Measurements from ENCODE around the gene SENP2. TPM values are rescaled to one million over a fixed set of nuclear protein-coding genes. Genes with fewer than 3 reads are reported as not detected.

The SENP2 gene
- total and polyA plus RNA-seq, 4 donors, result 7.9 to 23.3 (median 11.3) TPM

DNA sequence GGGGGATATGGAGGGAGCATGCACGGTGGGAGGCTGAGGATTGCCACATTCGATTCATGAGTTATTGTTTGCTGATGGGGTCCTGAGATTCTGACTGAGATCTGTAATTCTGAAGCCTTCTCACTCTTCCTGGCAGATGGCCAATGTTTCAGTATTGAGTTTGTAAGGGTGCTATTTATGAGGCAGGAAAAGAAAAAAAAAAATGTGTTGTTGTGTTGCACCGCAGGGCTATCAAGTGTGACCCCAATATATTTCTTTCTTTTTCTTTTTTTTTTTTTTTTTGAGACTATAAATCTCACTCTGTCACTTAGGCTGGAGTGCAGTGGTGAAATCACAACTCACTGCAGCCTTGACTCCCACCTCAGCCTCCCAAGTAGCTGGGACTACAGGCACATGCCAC lies 3.2 kb upstream of the SENP2 start (continued):
- no peak for TF ChIP-seq EGR1 (IDR thresholded peaks at IDR 0.05; ENCODE audit: low read depth in 2 of 2)
- no peak for TF ChIP-seq NR2F2 (IDR thresholded peaks at IDR 0.05)
- TF ChIP-seq FOXA1 (IDR thresholded peaks at IDR 0.05), result no peak
- TF ChIP-seq, protein P1, sequence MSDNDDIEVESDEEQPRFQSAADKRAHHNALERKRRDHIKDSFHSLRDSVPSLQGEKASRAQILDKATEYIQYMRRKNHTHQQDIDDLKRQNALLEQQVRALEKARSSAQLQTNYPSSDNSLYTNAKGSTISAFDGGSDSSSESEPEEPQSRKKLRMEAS (IDR thresholded peaks at IDR 0.05), result no peak

DNA sequence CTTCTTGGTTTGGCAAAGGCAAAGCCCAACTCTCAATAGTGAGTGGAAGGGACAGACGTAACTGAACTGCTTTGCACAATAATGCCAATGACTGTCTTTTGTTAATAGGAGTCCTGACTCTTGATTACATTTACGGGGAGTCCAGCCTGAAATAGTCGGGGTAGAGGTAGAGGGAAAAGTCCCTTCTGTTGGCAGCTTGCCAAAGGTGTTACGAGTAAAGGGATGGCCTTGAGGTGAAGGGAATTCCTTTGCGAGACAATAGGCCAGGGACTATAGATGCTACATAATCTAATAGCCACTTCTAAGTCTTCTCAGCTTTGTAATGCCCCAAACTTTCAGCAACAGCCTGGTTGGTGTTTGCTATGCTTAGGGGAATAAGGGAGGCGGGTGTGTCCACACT lies 2.2 kb upstream of the SENP2 start:
- Histone ChIP-seq H3K27me3 (ENCODE audit: control insufficient read depth in 4 of 4, insufficient read depth in 4 of 4, low read length in 3 of 4) (no peaks in the 10 kb centered on the region), H3K36me3 (ENCODE audit: control insufficient read depth in 4 of 4, insufficient read depth in 3 of 4, low read depth in 1 of 4, low read length in 3 of 4) (no peaks in the 10 kb centered on the region), H3K27ac (ENCODE audit: low read depth in 1 of 2, low read length in 2 of 2) (no peak overlapping the region), H3K4me1 (ENCODE audit: control insufficient read depth in 4 of 4, insufficient read depth in 4 of 4, low read length in 3 of 4) (peaks cover 10 to 24% (median 16%) of the 10 kb centered on the region in 4 donors), H3K9ac (ENCODE audit: low read depth in 1 of 2, low read length in 2 of 2) (no peak overlapping the region), H3K9me3 (ENCODE audit: control insufficient read depth in 4 of 4, low read length in 3 of 4) (no peaks in the 10 kb centered on the region), H3K4me3 (ENCODE audit: low read depth in 1 of 3, low read length in 3 of 3) (no peak overlapping the region)
- no peak for DNase-seq (ENCODE audit: low spot score)
- TF ChIP-seq GABPA (IDR thresholded peaks at IDR 0.05 in 1 of 2, conservative IDR thresholded peaks at IDR 0.05 in 1 of 2) (no peak), YY1 (IDR thresholded peaks at IDR 0.05) (no peak), TAF1 (conservative IDR thresholded peaks at IDR 0.05) (no peak), HNF4G (IDR thresholded peaks at IDR 0.05) (no peak)
- TF ChIP-seq, protein P1 (IDR thresholded peaks at IDR 0.05), result no peak
- TF ChIP-seq, protein P2, sequence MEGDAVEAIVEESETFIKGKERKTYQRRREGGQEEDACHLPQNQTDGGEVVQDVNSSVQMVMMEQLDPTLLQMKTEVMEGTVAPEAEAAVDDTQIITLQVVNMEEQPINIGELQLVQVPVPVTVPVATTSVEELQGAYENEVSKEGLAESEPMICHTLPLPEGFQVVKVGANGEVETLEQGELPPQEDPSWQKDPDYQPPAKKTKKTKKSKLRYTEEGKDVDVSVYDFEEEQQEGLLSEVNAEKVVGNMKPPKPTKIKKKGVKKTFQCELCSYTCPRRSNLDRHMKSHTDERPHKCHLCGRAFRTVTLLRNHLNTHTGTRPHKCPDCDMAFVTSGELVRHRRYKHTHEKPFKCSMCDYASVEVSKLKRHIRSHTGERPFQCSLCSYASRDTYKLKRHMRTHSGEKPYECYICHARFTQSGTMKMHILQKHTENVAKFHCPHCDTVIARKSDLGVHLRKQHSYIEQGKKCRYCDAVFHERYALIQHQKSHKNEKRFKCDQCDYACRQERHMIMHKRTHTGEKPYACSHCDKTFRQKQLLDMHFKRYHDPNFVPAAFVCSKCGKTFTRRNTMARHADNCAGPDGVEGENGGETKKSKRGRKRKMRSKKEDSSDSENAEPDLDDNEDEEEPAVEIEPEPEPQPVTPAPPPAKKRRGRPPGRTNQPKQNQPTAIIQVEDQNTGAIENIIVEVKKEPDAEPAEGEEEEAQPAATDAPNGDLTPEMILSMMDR (IDR thresholded peaks at IDR 0.05; ENCODE audit: low read depth, low read length, missing input control), result no peak
- 69% methylated on average over 6 of the region's 6 CpGs for WGBS

DNA sequence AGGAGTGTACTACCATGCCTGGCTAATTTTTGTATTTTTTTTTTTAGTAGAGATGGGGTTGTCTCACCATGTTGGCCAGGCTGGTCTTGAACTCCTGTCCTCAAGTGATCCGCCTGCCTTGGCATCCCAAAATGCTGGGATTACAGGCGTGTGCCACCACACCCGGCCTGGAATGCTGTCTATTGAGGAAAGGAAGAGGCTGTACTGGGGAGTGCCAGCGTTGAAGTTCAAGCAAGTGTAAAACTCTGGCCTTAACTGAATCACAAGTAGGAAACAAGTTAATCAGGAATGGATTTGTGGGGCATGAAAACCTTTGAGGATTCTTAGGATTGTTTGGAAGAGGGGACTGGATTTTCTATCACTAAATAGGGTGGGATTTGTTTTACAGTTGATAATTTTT lies 1.4 kb upstream of the SENP2 start:
- no peaks in the 10 kb centered on the region for H3K27me3 ChIP-seq (ENCODE audit: control insufficient read depth in 4 of 4, insufficient read depth in 4 of 4, low read length in 3 of 4)
- TF ChIP-seq, protein P3, sequence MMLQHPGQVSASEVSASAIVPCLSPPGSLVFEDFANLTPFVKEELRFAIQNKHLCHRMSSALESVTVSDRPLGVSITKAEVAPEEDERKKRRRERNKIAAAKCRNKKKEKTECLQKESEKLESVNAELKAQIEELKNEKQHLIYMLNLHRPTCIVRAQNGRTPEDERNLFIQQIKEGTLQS (IDR thresholded peaks at IDR 0.05), result no peak
- TF ChIP-seq HNF4G (IDR thresholded peaks at IDR 0.05) (no peak), HNF4A (conservative IDR thresholded peaks at IDR 0.05) (no peak), FOXA1 (IDR thresholded peaks at IDR 0.05) (no peak), EGR1 (IDR thresholded peaks at IDR 0.05; ENCODE audit: low read depth in 2 of 2) (no peak), NR2F2 (IDR thresholded peaks at IDR 0.05) (no peak), TAF1 (conservative IDR thresholded peaks at IDR 0.05) (no peak), YY1 (IDR thresholded peaks at IDR 0.05) (no peak), SP1 (IDR thresholded peaks at IDR 0.05) (no peak), RAD21 (IDR thresholded peaks at IDR 0.05) (no peak), FOXA2 (IDR thresholded peaks at IDR 0.05) (no peak), RXRA (IDR thresholded peaks at IDR 0.05) (no peak), GABPA (IDR thresholded peaks at IDR 0.05 in 1 of 2, conservative IDR thresholded peaks at IDR 0.05 in 1 of 2) (no peak), JUND (IDR thresholded peaks at IDR 0.05) (no peak)
- TF ChIP-seq, protein P1 (IDR thresholded peaks at IDR 0.05), result no peak
- TF ChIP-seq, protein P2 (IDR thresholded peaks at IDR 0.05; ENCODE audit: low read depth, low read length, missing input control), result no peak
- TF ChIP-seq, protein P4, sequence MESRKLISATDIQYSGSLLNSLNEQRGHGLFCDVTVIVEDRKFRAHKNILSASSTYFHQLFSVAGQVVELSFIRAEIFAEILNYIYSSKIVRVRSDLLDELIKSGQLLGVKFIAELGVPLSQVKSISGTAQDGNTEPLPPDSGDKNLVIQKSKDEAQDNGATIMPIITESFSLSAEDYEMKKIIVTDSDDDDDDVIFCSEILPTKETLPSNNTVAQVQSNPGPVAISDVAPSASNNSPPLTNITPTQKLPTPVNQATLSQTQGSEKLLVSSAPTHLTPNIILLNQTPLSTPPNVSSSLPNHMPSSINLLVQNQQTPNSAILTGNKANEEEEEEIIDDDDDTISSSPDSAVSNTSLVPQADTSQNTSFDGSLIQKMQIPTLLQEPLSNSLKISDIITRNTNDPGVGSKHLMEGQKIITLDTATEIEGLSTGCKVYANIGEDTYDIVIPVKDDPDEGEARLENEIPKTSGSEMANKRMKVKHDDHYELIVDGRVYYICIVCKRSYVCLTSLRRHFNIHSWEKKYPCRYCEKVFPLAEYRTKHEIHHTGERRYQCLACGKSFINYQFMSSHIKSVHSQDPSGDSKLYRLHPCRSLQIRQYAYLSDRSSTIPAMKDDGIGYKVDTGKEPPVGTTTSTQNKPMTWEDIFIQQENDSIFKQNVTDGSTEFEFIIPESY (IDR thresholded peaks at IDR 0.05), result no peak
- no peak overlapping the region for H3K4me3 ChIP-seq (ENCODE audit: low read depth in 1 of 3, low read length in 3 of 3)
- no peaks in the 10 kb centered on the region for H3K9me3 ChIP-seq (ENCODE audit: control insufficient read depth in 4 of 4, low read length in 3 of 4)
- no peak overlapping the region for H3K9ac ChIP-seq (ENCODE audit: low read depth in 1 of 2, low read length in 2 of 2)
- H3K36me3 ChIP-seq (ENCODE audit: control insufficient read depth in 4 of 4, insufficient read depth in 3 of 4, low read depth in 1 of 4, low read length in 3 of 4), result no peaks in the 10 kb centered on the region
- DNase-seq (ENCODE audit: low spot score), result no peak
- peaks cover 10 to 31% (median 24%) of the 10 kb centered on the region in 4 donors for H3K4me1 ChIP-seq (ENCODE audit: control insufficient read depth in 4 of 4, insufficient read depth in 4 of 4, low read length in 3 of 4)
- H3K27ac ChIP-seq (ENCODE audit: low read depth in 1 of 2, low read length in 2 of 2), result no peak overlapping the region
- WGBS, result 88% methylated on average over 4 of the region's 4 CpGs
